ENCODE data around the gene TOP2B. TPM values are rescaled to one million over a fixed set of nuclear protein-coding genes. Genes with fewer than 3 reads are reported as not detected.

The TOP2B gene
- total and polyA plus RNA-seq, 4 donors: 13.5 to 52.9 (median 34.5) TPM

DNA sequence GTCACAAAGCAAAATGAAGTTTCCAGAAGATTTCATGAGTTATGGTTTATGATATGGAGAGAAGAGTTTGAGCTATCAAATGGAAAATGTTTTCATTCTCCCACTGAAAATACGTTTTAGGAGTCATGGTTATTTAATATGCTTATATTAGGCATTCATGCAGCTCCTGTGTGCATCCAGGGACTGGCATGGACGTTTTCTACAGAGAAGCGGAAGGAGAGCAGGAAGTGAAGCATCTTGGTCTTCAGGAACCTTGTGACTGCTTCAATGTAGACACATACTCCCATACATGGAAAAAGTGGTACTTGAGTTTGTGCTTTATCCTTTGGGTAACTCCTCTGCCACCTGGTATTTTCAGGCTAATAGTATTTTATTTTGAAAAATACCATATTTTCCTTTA is 43.3 kb upstream of the TOP2B start (continued):
- TF ChIP-seq, protein P1, sequence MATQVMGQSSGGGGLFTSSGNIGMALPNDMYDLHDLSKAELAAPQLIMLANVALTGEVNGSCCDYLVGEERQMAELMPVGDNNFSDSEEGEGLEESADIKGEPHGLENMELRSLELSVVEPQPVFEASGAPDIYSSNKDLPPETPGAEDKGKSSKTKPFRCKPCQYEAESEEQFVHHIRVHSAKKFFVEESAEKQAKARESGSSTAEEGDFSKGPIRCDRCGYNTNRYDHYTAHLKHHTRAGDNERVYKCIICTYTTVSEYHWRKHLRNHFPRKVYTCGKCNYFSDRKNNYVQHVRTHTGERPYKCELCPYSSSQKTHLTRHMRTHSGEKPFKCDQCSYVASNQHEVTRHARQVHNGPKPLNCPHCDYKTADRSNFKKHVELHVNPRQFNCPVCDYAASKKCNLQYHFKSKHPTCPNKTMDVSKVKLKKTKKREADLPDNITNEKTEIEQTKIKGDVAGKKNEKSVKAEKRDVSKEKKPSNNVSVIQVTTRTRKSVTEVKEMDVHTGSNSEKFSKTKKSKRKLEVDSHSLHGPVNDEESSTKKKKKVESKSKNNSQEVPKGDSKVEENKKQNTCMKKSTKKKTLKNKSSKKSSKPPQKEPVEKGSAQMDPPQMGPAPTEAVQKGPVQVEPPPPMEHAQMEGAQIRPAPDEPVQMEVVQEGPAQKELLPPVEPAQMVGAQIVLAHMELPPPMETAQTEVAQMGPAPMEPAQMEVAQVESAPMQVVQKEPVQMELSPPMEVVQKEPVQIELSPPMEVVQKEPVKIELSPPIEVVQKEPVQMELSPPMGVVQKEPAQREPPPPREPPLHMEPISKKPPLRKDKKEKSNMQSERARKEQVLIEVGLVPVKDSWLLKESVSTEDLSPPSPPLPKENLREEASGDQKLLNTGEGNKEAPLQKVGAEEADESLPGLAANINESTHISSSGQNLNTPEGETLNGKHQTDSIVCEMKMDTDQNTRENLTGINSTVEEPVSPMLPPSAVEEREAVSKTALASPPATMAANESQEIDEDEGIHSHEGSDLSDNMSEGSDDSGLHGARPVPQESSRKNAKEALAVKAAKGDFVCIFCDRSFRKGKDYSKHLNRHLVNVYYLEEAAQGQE (IDR thresholded peaks at IDR 0.05): no peak

DNA sequence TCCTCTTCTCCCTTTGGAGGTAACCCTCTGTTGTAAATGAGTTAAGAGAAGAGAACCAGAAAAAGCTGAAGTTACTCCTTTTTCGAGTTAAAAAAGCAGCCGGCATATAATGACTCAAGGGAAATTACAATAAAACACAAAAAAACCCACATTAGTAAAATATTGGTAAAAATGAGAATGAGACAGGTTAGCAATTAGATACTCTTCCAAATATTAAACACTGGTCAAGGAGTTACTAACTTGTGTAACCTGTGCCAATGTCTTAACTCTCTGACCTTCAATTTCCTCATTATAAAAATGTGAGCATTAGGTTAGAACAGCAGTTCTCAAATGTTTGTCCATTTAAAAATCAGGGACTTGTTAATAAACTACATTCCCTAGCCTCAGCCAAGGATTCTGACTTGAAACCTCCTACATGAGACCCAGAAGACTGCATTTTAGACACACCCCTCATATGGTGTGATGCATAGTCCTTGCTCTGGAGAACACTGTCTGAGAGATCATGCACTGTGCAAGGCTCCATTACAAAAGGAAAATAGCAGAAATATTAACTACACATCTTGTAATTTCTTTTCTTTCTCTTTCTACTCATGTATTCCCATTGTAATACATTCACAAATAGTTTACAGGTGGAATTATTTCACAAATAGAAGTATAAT is 42.7 kb upstream of the TOP2B start:
- H3K9me3 ChIP-seq (ENCODE audit: control insufficient read depth in 4 of 4, low read length in 3 of 4): no peaks in the 10 kb centered on the region
- no peak overlapping the region for H3K4me3 ChIP-seq (ENCODE audit: low read depth in 1 of 3, low read length in 3 of 3)
- no peak overlapping the region for H3K27ac ChIP-seq (ENCODE audit: low read depth in 1 of 2, low read length in 2 of 2)
- TF ChIP-seq SP1 (IDR thresholded peaks at IDR 0.05) (no peak), HNF4G (IDR thresholded peaks at IDR 0.05) (no peak), RXRA (IDR thresholded peaks at IDR 0.05) (no peak), JUND (IDR thresholded peaks at IDR 0.05) (no peak), RAD21 (IDR thresholded peaks at IDR 0.05) (no peak), ATF3 (IDR thresholded peaks at IDR 0.05) (no peak), TAF1 (conservative IDR thresholded peaks at IDR 0.05) (no peak), GABPA (IDR thresholded peaks at IDR 0.05 in 1 of 2, conservative IDR thresholded peaks at IDR 0.05 in 1 of 2) (no peak), FOXA1 (IDR thresholded peaks at IDR 0.05) (no peak), MAX (IDR thresholded peaks at IDR 0.05) (no peak), YY1 (IDR thresholded peaks at IDR 0.05) (no peak), EGR1 (IDR thresholded peaks at IDR 0.05; ENCODE audit: low read depth in 2 of 2) (no peak), FOXA2 (IDR thresholded peaks at IDR 0.05) (no peak)
- TF ChIP-seq, protein P2, sequence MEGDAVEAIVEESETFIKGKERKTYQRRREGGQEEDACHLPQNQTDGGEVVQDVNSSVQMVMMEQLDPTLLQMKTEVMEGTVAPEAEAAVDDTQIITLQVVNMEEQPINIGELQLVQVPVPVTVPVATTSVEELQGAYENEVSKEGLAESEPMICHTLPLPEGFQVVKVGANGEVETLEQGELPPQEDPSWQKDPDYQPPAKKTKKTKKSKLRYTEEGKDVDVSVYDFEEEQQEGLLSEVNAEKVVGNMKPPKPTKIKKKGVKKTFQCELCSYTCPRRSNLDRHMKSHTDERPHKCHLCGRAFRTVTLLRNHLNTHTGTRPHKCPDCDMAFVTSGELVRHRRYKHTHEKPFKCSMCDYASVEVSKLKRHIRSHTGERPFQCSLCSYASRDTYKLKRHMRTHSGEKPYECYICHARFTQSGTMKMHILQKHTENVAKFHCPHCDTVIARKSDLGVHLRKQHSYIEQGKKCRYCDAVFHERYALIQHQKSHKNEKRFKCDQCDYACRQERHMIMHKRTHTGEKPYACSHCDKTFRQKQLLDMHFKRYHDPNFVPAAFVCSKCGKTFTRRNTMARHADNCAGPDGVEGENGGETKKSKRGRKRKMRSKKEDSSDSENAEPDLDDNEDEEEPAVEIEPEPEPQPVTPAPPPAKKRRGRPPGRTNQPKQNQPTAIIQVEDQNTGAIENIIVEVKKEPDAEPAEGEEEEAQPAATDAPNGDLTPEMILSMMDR (IDR thresholded peaks at IDR 0.05; ENCODE audit: low read depth, low read length, missing input control): no peak
- TF ChIP-seq, protein P3, sequence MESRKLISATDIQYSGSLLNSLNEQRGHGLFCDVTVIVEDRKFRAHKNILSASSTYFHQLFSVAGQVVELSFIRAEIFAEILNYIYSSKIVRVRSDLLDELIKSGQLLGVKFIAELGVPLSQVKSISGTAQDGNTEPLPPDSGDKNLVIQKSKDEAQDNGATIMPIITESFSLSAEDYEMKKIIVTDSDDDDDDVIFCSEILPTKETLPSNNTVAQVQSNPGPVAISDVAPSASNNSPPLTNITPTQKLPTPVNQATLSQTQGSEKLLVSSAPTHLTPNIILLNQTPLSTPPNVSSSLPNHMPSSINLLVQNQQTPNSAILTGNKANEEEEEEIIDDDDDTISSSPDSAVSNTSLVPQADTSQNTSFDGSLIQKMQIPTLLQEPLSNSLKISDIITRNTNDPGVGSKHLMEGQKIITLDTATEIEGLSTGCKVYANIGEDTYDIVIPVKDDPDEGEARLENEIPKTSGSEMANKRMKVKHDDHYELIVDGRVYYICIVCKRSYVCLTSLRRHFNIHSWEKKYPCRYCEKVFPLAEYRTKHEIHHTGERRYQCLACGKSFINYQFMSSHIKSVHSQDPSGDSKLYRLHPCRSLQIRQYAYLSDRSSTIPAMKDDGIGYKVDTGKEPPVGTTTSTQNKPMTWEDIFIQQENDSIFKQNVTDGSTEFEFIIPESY (IDR thresholded peaks at IDR 0.05): no peak
- TF ChIP-seq, protein P1 (IDR thresholded peaks at IDR 0.05): no peak
- WGBS: 88% methylated on average over 2 of the region's 2 CpGs
- DNase-seq (ENCODE audit: low spot score): no peak
- H3K9ac ChIP-seq (ENCODE audit: low read depth in 1 of 2, low read length in 2 of 2): no peak overlapping the region
- H3K27me3 ChIP-seq (ENCODE audit: control insufficient read depth in 4 of 4, insufficient read depth in 4 of 4, low read length in 3 of 4): peaks cover 0 to 5% (median 0%) of the 10 kb centered on the region in 4 donors
- no peaks in the 10 kb centered on the region for H3K36me3 ChIP-seq (ENCODE audit: control insufficient read depth in 4 of 4, insufficient read depth in 3 of 4, low read depth in 1 of 4, low read length in 3 of 4)
- H3K4me1 ChIP-seq (ENCODE audit: control insufficient read depth in 4 of 4, insufficient read depth in 4 of 4, low read length in 3 of 4): no peaks in the 10 kb centered on the region
